Caco-2 (cell line): ENCODE results near the gene TEAD3. TPM values are rescaled to one million over a fixed set of nuclear protein-coding genes. Genes with fewer than 3 reads are reported as not detected.

Source experiments
- BruUV-seq: library from RNA; stranded (reverse); fragments of 400-500 nt; replicated peaks from 2 replicates; lab custom pipeline; 2021; lab: Mats Ljungman, UMichigan
- CTCF ChIA-PET: fragments of 300-600 bp; sonication (Branson Sonifier 250); formaldehyde crosslinking; loops from one replicate; lab custom pipeline; 2022; ENCODE audit warnings: antibody characterized with exemption; lab: Charles Lee
- POLR2A ChIA-PET: fragments of 300-600 bp; sonication (Branson Sonifier 250); formaldehyde crosslinking; loops from one replicate; lab custom pipeline; 2022; ENCODE audit warnings: antibody characterized with exemption; lab: Charles Lee
- DNase-seq, 2 experiments: peaks; one replicate each; pipeline versions ENCODE4 v3.0.0 to v3.0.0-alpha.2; 2020 to 2022
- H3K27me3 ChIP-seq: replicated peaks from 2 replicates; pipeline ENCODE4 v1.6.0; 2011; ENCODE audit warnings: low read length; ENCODE audit not compliant: control insufficient read depth, insufficient read depth
- H3K36me3 ChIP-seq: 2 replicates; pipeline ENCODE4 v1.5.1; 2011; ENCODE audit warnings: low read length; ENCODE audit not compliant: control insufficient read depth, insufficient read depth
- H3K4me1 ChIP-seq: fragments of 250-450 bp; sonication (Bioruptor Pico); 2 replicates; pipeline ENCODE4 v1.5.1; 2020; ENCODE audit warnings: mild to moderate bottlenecking
- H3K4me3 ChIP-seq: 2 replicates; pipeline ENCODE4 v1.5.1; 2011; ENCODE audit warnings: low read depth, mild to moderate bottlenecking, control low read depth, low read length
- H3K9me3 ChIP-seq: fragments of 250-450 bp; sonication (Bioruptor Pico); 2 replicates; pipeline ENCODE4 v1.5.1; 2020; ENCODE audit warnings: mild to moderate bottlenecking, moderate library complexity
- H3K27ac Mint-ChIP-seq: one replicate; pipeline ENCODE4 v1.8.0; 2022; ENCODE audit warnings: mixed read lengths; ENCODE audit not compliant: unreplicated experiment
- H3K27me3 Mint-ChIP-seq: one replicate; pipeline ENCODE4 v1.8.0; 2022; ENCODE audit warnings: mixed read lengths; ENCODE audit not compliant: insufficient read depth, unreplicated experiment
- H3K36me3 Mint-ChIP-seq: one replicate; pipeline ENCODE4 v1.8.0; 2022; ENCODE audit warnings: mild to moderate bottlenecking, mixed read lengths; ENCODE audit not compliant: insufficient read depth, unreplicated experiment
- H3K4me1 Mint-ChIP-seq: one replicate; pipeline ENCODE4 v1.8.0; 2022; ENCODE audit warnings: low read depth, mixed read lengths; ENCODE audit not compliant: unreplicated experiment
- H3K4me3 Mint-ChIP-seq: one replicate; pipeline ENCODE4 v1.8.0; 2022; ENCODE audit warnings: mild to moderate bottlenecking, moderate library complexity, mixed read lengths; ENCODE audit not compliant: unreplicated experiment
- H3K9me3 Mint-ChIP-seq: one replicate; pipeline ENCODE4 v1.8.0; 2022; ENCODE audit warnings: mixed read lengths; ENCODE audit not compliant: unreplicated experiment
- intact Hi-C: fragments of 100-400 bp; cut with micrococcal nuclease; formaldehyde crosslinking; loops from one replicate; pipeline ENCODE4 v1.10.0; 2022; ENCODE audit not compliant: unreplicated experiment
- total RNA-seq: library from RNA; stranded (reverse); gene quantifications from 2 replicates; pipeline ENCODE4 v1.2.3, GENCODE V29; 2022
- TF ChIP-seq, protein P1 (sequence below), 2 experiments: fragments of 200-600 bp in 1 of 2; IDR thresholded peaks; 1 replicate in 1 of 2; 2 replicates in 1 of 2; pipeline versions ENCODE4 v1.5.1 to v1.8.0; 2011 to 2022; ENCODE audit warnings: antibody characterized with exemption in 1 of 2, control low read depth in 1 of 2, inconsistent platforms in 1 of 2, low read depth in 1 of 2, low read length in 1 of 2, mild to moderate bottlenecking in 1 of 2, moderate library complexity in 1 of 2; ENCODE audit not compliant: insufficient read depth in 1 of 2, severe bottlenecking in 1 of 2, unreplicated experiment in 1 of 2

TEAD3 gene
- total RNA-seq, 1 experiment from 2014 or later, result 57.2 TPM

DNA sequence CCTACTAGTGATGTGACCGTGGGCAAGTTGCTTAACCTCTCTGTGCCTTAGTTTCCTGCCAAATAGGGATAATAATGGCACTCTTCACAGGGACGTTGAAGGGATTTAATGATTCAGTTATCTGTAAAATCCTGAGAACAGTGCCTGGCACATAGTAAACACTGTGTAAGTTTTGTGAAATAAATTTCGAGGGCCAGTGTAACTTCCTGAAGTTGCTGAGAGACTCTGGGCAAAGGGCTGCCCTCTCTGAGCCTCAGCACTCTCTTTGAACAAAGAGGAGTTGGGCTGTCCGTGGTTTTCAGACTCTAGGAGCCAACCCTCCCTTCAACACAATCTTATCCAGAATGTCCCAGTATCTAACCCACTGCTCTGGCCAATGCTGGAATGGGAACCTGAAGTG lies 2.5 kb upstream of the TEAD3 start:
- Mint-ChIP-seq H3K9me3 (no peaks in the 10 kb centered on the region), H3K36me3 (peaks cover 7% of the 10 kb centered on the region), H3K27ac (no peak overlapping the region), H3K4me1 (no peaks in the 10 kb centered on the region), H3K4me3 (peak overlapping the region; percentile 90), H3K27me3 (no peaks in the 10 kb centered on the region)
- Histone ChIP-seq H3K27me3 (no peaks in the 10 kb centered on the region), H3K4me1 (peaks cover 25% of the 10 kb centered on the region), H3K4me3 (no peak overlapping the region), H3K9me3 (no peaks in the 10 kb centered on the region), H3K36me3 (no peaks in the 10 kb centered on the region; the same call in 1 of the 2 replicates)
- TF ChIP-seq, protein P1, sequence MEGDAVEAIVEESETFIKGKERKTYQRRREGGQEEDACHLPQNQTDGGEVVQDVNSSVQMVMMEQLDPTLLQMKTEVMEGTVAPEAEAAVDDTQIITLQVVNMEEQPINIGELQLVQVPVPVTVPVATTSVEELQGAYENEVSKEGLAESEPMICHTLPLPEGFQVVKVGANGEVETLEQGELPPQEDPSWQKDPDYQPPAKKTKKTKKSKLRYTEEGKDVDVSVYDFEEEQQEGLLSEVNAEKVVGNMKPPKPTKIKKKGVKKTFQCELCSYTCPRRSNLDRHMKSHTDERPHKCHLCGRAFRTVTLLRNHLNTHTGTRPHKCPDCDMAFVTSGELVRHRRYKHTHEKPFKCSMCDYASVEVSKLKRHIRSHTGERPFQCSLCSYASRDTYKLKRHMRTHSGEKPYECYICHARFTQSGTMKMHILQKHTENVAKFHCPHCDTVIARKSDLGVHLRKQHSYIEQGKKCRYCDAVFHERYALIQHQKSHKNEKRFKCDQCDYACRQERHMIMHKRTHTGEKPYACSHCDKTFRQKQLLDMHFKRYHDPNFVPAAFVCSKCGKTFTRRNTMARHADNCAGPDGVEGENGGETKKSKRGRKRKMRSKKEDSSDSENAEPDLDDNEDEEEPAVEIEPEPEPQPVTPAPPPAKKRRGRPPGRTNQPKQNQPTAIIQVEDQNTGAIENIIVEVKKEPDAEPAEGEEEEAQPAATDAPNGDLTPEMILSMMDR (IDR thresholded peaks at IDR 0.05; ENCODE audit: insufficient read depth in 1 of 2, low read depth in 1 of 2, low read length in 1 of 2, severe bottlenecking in 1 of 2, unreplicated experiment in 1 of 2), result no peak
- BruUV-seq, result no TSS peak
- ChIA-PET POLR2A (no interaction called here), CTCF (no interaction called here)
- DNase-seq, result no peak
- intact Hi-C loops, result no loop called here

DNA sequence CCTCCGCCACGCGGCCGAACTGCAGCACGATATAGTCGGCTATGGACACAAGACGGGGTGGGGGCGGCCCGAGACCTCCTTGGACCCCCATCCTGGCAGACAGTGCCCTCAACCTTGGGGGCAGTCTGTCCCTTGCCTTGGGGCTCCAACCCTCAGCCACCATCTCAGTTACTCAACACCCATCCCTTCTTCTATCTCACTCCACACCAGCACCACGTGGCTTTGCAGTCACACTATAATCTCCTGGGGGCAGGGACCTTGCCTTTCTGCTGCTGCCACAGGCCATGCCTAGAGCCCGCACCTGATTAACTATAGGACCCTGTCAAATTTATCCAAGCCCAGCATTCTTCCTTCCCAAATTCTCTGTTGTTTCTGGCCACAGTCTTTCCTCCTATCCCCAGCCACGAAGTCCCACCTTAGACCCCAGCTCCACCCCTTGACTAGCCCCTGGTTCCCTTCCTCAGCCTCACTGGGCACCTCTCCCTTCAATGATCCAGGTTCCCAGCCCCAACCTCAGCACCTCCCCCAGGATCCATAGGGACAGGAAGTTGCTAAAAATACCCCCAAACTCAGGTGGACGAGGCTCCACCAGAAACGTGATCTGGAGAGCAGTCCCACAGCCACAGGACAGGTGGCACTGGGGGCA lies 1.7 kb upstream of the TEAD3 start:
- ChIA-PET POLR2A (interaction anchor here (0.6 to 2.6 kb wide), 2 partner anchors 24 to 26 kb away, joined by 4 to 18 read pairs; no protein-coding TSS in a partner anchor), CTCF (interaction anchor here (0.7 kb wide), 1 partner anchor 24 kb away, joined by 3 read pairs; no protein-coding TSS in a partner anchor)
- peak overlapping the region; percentile 90 for H3K4me3 Mint-ChIP-seq
- no peaks in the 10 kb centered on the region for H3K27me3 Mint-ChIP-seq
- peaks cover 7% of the 10 kb centered on the region for H3K36me3 Mint-ChIP-seq
- peak; percentile 52 to 62 for DNase-seq
- no peaks in the 10 kb centered on the region for H3K27me3 ChIP-seq
- H3K9me3 Mint-ChIP-seq, result no peaks in the 10 kb centered on the region
- peaks cover 6% of the 10 kb centered on the region for H3K4me1 Mint-ChIP-seq
- TF ChIP-seq, protein P1 (IDR thresholded peaks at IDR 0.05; ENCODE audit: insufficient read depth in 1 of 2, low read depth in 1 of 2, low read length in 1 of 2, severe bottlenecking in 1 of 2, unreplicated experiment in 1 of 2), result no peak
- H3K36me3 ChIP-seq, result no peaks in the 10 kb centered on the region; the same call in 1 of the 2 replicates
- intact Hi-C loops, result no loop called here
- H3K9me3 ChIP-seq, result no peaks in the 10 kb centered on the region
- peak overlapping the region; percentile 91 for H3K4me3 ChIP-seq
- peaks cover 34% of the 10 kb centered on the region for H3K4me1 ChIP-seq
- H3K27ac Mint-ChIP-seq, result peak overlapping the region; percentile 84
- BruUV-seq, result TSS peak; percentile 43

DNA sequence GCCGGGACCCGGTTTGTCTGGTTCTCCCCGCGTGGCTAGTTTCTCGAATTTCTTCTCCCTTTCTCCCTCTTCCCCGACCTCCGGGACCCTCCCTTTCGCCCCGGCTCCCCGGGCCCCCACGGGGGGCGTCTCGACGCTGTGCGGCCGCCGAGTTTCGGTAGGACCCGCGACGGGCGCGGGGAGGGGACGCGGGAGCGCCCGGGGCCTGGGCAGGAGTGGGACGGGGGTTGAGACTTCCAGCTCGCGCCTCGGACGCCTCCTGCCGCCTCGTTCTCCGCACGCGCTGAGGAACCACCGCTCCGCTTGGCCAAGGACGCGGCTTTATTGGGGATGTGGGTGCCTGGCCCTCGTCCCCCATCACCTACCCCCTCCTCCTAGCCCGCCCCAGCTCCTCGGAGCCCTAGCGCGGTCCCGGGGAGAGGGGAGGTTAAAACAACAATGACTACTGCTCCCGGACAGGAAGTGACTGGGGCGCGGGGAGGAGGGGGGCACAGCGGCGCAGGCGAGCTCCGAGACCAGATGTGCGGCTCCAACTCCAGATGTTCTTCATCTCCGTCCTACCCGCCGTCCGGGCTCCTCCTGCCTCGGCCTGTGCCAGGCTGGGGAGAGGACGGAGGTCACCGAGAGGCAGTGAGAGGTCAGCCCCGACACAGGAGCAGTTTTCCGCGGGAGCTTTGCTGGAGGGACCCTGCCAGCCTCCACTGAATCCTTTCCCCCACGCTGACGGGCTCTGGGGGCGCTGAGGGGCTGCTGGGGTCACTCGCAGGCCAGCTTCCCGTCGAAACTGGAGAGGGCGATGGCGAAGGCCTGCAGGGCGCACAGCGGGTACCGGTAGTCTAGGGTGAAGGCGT lies 917 bp upstream of the TEAD3 start:
- DNase-seq, result peak; percentile 62 to 69
- POLR2A ChIA-PET, result interaction anchor here (0.6 to 2.6 kb wide), 4 partner anchors 11 to 179 kb away, joined by 4 to 23 read pairs (median 12); no protein-coding TSS in a partner anchor
- H3K27me3 Mint-ChIP-seq, result no peaks in the 10 kb centered on the region
- Histone ChIP-seq H3K4me1 (peaks cover 41% of the 10 kb centered on the region), H3K27me3 (no peaks in the 10 kb centered on the region), H3K4me3 (peak overlapping the region; percentile 91), H3K9me3 (no peaks in the 10 kb centered on the region), H3K36me3 (no peaks in the 10 kb centered on the region; the same call in 1 of the 2 replicates)
- TF ChIP-seq, protein P1 (IDR thresholded peaks at IDR 0.05; ENCODE audit: insufficient read depth in 1 of 2, low read depth in 1 of 2, low read length in 1 of 2, severe bottlenecking in 1 of 2, unreplicated experiment in 1 of 2), result no peak
- H3K4me1 Mint-ChIP-seq, result peaks cover 13% of the 10 kb centered on the region
- peak overlapping the region; percentile 90 for H3K4me3 Mint-ChIP-seq
- H3K9me3 Mint-ChIP-seq, result no peaks in the 10 kb centered on the region
- intact Hi-C loops, result loop anchor here (1.0 kb wide), 1 partner anchor 11 kb away; no protein-coding TSS in a partner anchor
- H3K27ac Mint-ChIP-seq, result peak overlapping the region; percentile 84
- CTCF ChIA-PET, result interaction anchor here (0.7 kb wide), 1 partner anchor 25 kb away, joined by 3 read pairs; no protein-coding TSS in a partner anchor
- BruUV-seq, result no TSS peak
- H3K36me3 Mint-ChIP-seq, result peaks cover 7% of the 10 kb centered on the region
